Body of pancreas (tissue), 4 donors: ENCODE results near the gene SLC16A9.

Experiments used
- POLR2A ChIP-seq, 3 donors: fragments of 450-650 bp; IDR thresholded peaks; one replicate each; pipeline ENCODE4 v1.6.1; 2016; ENCODE audit warnings: antibody characterized with exemption in 3 of 3, mild to moderate bottlenecking in 2 of 3
- TF ChIP-seq, protein P1 (sequence below), 7 experiments: fragments of 450-650 bp in 4 of 7; fragments of 200-600 bp in 3 of 7; sonication (generic) in 3 of 7; IDR thresholded peaks; one replicate each; pipeline ENCODE4 v1.5.1; 2016 to 2019; ENCODE audit warnings: antibody characterized with exemption in 7 of 7

DNA sequence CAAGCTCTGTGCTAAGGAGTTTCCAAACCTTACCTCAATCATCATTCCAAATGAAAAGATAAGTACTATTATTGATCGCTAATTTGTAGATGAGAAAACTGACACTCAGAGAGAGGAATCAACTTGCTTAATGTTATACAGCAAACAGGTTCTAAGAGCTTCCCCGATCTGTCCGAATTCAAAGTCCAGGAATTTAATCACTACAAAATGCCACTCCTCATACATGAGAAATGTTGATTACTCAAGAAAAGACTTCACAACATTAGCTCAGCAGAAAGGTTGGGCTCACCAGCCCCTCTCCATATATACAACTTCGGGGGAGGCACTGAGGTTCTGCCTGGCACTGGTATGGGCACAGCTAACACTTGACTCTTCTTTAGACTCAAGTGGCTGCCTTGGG, 80.7 kb downstream of the SLC16A9 start:
- TF ChIP-seq, protein P1, sequence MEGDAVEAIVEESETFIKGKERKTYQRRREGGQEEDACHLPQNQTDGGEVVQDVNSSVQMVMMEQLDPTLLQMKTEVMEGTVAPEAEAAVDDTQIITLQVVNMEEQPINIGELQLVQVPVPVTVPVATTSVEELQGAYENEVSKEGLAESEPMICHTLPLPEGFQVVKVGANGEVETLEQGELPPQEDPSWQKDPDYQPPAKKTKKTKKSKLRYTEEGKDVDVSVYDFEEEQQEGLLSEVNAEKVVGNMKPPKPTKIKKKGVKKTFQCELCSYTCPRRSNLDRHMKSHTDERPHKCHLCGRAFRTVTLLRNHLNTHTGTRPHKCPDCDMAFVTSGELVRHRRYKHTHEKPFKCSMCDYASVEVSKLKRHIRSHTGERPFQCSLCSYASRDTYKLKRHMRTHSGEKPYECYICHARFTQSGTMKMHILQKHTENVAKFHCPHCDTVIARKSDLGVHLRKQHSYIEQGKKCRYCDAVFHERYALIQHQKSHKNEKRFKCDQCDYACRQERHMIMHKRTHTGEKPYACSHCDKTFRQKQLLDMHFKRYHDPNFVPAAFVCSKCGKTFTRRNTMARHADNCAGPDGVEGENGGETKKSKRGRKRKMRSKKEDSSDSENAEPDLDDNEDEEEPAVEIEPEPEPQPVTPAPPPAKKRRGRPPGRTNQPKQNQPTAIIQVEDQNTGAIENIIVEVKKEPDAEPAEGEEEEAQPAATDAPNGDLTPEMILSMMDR (IDR thresholded peaks at IDR 0.05) = no peak
- no peak for TF ChIP-seq POLR2A (IDR thresholded peaks at IDR 0.05)
